GM19025 (cell line): ENCODE measurements around the gene SNX20.

Experiments used
- ATAC-seq: cut with Tn5 transposase; IDR thresholded peaks from one replicate; pipeline ENCODE4 v1.9.1; 2021; ENCODE audit warnings: mild to moderate bottlenecking, low read depth, moderate library complexity; ENCODE audit not compliant: unreplicated experiment

SNX20 gene

GRCh38 chr16:50683689-50684374, 2.7 kb upstream of the SNX20 start:
- ATAC-seq: peak; percentile 65

GRCh38 chr16:50680556-50680893, 587 bp downstream of the SNX20 start:
- ATAC-seq: no peak

GRCh38 chr16:50679676-50680555, 1.2 kb downstream of the SNX20 start:
- ATAC-seq: no peak

GRCh38 chr16:50679266-50679665, 1.8 kb downstream of the SNX20 start:
- no peak for ATAC-seq

- ATAC-seq: no peak
Observed at GRCh38 chr16:50678531-50678930, 2.6 kb downstream of the SNX20 start.

- ATAC-seq: no peak
Observed at GRCh38 chr16:50677351-50677750, 3.8 kb downstream of the SNX20 start.

GRCh38 chr16:50676684-50677225, 4.4 kb downstream of the SNX20 start:
- no peak for ATAC-seq

GRCh38 chr16:50675686-50676610, 5.2 kb downstream of the SNX20 start:
- ATAC-seq: no peak

GRCh38 chr16:50674831-50675230, 6.3 kb downstream of the SNX20 start:
- no peak for ATAC-seq

GRCh38 chr16:50673496-50674275, 7.4 kb downstream of the SNX20 start:
- no peak for ATAC-seq

GRCh38 chr16:50671644-50672260, 9.4 kb downstream of the SNX20 start:
- ATAC-seq: no peak

GRCh38 chr16:50670476-50670875, 10.6 kb downstream of the SNX20 start:
- no peak for ATAC-seq

GRCh38 chr16:50669741-50670140, 11.4 kb downstream of the SNX20 start:
- ATAC-seq: no peak

- ATAC-seq: no peak
Observed at GRCh38 chr16:50668368-50669008, 12.6 kb downstream of the SNX20 start.

- ATAC-seq: no peak
Observed at GRCh38 chr16:50667497-50668367, 13.4 kb downstream of the SNX20 start.

- peak; percentile 85 for ATAC-seq
Observed at GRCh38 chr16:50666658-50667496, 14.2 kb downstream of the SNX20 start.
